ENCODE results near the gene PIRT.

DNA sequence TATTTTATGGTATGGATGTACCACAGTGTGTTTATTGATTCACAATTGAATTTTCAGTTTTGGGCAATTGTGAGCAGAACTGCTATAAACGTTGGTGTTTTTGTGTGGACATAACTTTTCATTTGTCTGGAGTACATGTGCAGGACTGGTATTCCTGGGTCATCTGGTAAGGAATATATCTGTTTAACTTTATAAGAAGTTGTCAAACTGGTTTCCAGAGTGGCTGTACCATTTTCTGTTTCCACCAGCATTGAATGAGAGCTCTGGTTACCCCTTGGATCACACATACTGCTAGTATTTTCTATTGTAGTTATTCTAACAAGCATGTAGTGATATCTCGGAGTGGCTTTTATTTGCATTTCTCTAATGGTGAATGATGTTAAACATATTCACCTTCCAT lies 58.3 kb downstream of the PIRT start:
- no peak for TF ChIP-seq CTCF (IDR thresholded peaks at IDR 0.05; ENCODE audit: low read length)
- no peak for TF ChIP-seq EZH2 (IDR thresholded peaks at IDR 0.05; ENCODE audit: borderline replicate concordance, low read length)
